CD1c-positive myeloid dendritic cell (primary cell): ENCODE results near the gene DENND2D.

ENCODE experiments used
- DNase-seq: peaks from one replicate; pipeline ENCODE4 v3.0.0-alpha.2; 2016; ENCODE audit errors: extremely low spot score

DENND2D gene

DNA sequence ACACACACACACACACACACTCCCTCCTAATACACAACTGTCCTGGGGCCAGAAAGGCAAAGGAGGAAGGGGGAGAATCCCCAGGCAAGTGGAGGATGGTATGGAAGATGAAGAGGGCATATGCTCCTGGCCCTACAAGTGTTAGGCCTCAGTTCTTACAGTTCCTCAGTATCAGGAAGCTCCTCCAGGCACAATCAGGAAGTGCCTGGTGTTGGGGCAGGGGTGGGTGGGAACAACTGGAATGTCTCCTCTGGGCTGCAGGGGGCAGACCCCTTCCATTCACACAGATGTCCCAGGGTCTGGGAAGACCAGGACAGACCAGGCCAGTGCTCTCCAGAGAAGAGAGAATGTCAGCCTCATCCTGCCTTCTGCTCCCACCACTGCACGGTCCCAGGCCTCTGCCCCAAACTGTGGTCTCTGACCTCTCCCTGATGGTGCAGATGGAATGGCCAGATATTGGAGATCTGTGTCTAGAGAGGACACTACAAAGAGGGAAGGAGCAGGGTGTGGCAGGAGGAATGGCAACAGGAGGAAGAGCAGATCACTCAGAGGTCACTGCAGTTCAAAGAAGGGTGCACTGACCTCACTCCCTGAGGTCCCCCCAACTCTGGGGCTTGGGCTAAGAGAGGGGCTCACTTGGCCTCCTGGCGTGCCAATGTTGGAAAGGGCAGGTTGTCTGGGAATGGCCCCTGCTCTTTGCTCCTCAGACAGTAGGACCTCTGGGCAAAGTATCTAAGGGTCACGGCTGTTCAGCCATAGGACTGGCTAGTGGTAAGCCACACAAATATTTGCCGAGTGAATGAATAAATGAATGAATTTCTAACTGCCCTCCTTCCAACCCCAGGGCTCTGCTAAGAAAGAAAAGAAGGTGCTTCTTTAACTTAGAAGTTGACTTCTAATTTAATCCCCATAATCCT, 2.5 kb upstream of the DENND2D start:
- peak; percentile 49 for DNase-seq

DNA sequence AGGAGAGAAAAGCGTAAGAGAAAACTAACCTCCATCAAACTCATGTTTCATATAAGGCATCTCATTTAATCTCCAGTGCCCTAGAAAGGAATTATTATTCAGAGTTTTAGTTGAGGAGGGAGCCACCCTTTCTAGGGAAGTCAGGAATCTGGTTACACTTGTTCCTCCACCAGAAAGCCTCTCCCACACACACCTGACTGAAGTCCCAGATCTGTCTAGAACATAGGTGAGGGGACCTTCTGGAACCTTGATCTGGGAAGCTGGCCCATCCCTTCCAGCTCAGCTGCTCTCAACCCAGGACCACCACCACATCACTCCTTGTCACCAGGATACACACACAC, 1.9 kb upstream of the DENND2D start:
- DNase-seq, result no peak

DNA sequence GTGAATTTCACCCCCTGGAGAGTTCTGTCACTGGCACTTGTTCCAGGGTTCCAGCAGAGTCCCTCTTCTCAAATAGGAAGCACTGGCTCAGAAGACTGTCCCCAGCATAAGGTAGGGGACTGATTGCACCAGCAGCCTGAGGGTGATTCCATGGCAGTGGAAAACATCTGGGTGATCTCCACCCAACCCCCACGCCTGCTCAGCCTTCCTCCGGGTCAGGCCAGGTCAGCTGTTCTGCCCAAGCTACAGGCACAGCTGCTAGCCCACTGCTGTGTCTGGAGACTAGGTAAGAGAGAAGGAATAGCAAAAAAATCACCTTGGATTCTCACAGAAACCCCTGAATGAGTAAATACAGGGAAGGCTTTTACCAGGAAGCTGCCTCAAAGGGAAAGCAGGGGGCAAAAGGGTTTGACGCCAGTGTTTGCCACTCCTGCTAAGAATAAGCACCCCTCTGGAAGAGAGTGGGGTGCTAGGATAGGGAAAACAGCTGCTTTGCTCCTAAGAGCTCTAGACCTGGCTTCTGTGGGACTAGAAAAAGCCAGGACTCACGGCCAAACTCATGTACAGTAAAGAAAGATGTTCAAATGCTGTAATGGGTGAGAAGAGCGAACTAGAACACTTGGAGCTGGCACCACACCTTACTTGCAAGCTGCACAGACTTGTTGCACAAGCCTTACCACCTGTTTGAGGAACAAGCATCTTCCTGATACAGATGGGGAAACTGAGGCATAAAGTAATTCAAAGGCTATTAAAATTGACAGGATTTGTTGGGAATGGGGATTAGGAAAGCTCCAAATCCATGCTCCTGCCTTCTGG, 1.0 kb upstream of the DENND2D start:
- no peak for DNase-seq

DNA sequence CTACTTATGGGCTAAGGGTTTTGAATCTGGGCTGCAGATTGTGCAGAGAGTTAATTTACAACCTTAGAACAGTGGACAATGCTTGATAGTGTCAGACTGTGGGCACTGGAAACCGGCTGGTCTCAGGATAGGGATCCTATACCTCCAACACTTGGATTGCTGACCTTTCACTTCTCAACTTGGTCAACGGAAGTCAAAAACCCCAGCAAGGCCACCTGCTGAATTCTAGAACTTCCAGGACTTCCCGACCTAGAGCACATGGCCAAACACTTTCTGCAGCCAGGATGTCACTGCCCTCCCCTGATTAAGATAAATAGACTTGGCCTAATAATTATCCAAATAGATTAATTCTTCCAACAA, 336 bp upstream of the DENND2D start:
- no peak for DNase-seq

DNA sequence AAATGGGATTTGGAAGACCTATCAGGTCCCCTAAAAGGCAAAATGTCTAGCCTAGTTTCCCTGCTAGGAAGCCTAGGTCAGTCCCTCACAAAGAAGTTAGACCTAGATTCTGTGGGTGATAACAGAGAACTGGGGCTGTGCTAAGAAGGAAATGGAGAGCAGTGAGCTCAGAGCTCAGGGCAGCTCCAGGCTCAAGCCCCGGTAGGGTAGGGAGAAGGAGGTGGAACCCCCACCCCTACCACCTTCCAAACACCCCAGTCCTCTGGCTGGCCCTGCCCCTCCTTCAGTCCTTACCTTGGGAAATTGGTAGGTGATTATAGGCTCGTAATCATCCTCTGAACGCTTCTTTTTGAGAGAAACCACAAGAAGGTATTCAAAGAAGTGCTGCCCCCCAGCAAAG, 1.1 kb downstream of the DENND2D start:
- peak; percentile 36 for DNase-seq

DNA sequence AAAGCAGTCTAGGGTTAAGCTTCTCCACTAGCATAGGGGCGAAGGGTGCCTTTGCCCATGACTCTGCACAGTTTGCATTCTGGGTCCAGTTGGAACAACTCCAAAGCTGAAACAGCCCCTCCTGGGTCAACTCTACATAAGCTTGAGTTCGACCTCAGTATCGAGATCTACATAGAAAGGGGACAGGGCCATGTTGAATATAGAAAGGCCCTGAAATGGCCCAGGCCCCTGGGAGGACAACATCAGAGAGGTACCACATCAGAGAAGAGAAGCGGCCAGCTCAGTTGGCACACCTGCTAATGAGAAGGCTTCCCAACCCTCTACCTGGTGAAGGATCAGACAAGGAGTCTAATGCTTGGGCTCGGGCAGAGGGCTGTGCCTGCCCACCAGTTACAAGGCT, 1.6 kb downstream of the DENND2D start:
- DNase-seq, result no peak

DNA sequence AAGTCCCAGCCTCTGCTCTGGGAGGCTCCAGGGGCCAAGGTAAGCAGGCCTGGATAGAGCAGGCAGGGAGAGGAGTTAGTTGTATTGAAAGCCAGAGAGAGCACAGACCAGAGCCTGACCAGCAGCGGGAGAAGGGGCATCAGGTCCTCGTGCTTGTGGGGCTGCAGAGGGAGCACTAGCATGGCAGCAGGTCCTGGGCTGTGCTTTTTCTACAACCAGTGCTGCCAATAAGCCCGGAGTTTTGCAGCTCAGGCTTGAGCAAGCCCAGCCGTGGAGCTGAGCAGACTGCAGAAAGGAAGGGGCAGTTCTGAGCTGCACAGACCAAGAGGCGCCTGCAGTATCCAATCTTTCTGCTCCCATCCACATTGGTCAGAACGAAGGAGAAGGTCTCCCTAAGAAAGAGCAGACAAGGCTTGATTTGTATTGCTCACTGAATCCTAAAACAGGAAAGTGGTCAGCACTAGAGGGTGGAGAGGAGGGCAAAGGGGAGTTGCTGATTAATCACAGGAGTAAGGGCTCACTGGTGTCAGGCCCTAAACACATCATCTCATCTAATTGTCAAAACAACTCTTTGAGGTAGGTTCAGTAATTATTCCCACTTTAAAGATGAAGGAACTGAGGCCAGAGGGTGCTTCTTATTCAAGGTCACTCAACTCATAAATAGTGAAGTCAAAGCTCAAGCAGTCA, 2.7 kb downstream of the DENND2D start:
- DNase-seq, result peak; percentile 46

DNA sequence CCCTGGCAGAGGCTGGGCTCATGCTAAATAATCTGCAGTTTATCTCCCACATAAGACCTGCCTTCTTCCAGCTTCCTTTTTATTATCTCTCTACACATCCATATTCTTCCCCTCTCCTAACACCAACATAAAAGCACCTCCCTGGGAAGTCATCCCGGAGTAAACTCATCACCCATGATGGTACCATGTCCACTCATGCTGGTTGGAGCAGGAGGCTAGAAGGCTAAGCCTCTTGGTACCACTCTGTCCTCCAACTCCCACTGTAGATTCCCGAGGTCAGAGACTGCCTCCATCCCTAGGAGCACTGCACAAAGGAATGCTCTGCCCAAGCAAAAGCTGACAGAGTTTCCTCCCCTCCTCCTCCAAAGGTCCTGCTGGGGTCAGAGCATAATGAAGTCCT, 4.2 kb downstream of the DENND2D start:
- DNase-seq, result no peak

DNA sequence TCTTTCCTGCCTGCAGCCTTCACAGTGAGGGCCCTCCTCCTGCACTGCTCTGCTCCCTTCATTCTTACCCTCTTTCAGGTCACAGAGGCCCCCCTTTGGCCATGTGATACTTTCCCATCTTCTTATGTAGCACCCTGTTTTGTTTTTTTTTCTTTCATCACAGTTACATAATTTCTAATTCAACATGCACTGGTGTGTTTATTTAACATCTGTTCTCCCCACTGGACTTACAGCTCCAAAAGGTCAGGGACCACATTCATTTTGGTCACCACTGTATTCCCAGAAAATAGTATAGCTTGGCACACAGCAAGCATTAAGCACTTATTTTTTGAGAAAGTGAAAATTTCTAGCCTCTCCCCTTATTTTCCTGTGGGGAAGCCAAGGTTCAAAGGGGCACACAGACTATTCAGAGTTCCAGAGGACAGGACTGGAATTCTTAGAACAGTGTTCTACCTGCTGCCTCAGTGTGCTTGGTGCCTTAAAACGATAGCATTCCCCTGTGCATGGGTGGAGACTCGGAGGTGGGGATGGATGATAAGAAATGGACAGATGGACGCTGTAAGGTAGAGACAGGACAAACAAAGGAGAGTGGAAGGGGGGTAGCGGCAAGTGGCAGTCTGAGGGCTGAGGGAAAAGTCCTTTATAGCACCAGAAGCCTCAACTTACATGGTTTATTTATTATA, 5.3 kb downstream of the DENND2D start:
- DNase-seq, result no peak

DNA sequence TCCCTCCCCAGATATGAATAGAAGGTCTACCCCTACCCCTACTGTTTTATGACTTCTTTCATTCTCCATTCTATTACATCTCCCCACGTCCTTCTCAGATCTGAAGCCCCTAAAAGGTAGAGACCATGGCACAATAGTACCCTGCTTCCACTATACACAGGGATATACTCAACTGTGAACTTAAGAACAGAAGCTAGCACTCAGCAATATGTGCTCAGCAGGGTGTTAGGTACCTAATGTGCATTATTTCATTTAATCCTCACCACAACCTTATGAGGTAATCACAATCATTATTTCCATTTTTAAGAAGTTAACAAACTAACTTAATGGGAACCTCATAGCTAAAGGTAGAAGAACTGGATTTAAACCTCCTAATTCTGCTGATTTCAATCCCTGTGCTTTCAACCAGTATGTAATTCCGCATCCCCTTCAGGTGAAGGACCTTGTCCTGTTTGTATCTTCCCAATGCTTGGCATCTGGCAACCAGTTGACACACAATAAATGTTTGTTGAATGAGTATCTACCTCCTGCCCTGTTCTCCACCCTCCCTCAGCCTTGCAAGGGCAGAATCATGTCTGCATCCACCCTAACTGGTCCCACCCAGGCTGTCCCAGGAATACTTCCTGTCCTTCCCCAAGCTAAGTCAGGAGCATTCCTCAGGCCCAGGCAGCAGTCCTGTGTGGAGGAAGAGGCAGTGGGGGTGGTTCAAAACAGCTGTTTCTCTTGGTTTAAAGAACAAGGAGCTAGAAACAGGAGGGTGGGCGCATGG, 6.5 kb downstream of the DENND2D start:
- DNase-seq, result no peak

DNA sequence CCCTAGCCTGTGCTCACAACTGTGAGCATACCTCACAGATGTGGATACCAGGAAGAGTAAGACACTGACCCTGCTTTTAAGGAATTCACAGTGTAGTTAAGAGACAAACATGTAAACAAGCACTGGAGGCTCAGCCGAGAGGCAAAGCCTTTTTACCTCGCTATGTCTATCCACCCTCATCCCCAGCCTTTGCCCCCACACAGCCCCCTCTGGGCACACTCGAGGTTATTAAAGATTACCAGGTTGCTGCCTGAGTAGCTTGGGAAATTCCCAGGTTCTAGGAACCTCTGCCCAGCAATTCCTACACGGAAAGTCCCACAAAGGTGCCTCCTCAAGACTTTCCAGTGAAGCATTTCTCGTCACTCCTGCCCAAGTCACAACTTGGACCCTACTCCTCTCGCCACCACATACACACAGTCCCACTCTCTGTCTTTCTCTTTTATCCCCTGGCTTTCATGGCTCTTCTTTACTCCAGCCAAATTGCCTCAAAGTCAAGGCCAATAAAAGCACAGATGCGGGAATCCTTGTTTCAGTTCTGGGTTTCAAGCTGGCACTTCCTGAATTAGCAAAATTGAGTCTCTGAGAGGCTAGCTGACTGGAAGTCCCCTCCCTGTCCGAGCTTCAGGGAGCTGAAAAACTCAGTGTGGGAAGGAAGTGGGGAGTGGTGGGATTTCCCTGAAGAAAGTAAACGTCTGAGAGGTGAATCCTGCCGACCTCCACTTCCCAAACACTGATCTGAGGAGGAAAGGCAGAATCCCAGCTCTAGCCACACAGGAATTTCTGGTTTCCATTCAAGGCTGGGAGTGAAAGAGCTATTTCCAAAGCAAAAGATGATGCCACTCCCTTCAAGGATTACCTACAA, 7.6 kb downstream of the DENND2D start:
- DNase-seq, result peak; percentile 84

DNA sequence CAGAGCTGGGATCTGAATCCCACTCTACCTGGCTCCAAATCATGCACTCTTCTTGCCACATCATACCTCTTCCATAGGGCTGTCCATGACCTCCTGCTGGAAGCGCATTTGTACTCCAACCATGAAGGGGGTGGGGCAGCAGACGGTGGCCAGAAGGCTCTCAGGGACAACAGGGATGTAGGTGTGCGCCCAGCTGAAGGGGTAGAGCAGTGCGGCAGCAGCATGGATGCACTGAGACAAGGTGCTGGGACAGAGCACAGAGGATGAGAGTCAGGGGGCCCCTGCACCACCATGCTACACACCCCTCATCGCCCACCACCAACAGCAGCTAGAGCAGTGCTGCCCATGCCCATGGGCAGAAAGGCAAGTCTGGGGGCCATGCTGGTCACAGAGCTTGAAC, 8.4 kb downstream of the DENND2D start:
- DNase-seq, result no peak

DNA sequence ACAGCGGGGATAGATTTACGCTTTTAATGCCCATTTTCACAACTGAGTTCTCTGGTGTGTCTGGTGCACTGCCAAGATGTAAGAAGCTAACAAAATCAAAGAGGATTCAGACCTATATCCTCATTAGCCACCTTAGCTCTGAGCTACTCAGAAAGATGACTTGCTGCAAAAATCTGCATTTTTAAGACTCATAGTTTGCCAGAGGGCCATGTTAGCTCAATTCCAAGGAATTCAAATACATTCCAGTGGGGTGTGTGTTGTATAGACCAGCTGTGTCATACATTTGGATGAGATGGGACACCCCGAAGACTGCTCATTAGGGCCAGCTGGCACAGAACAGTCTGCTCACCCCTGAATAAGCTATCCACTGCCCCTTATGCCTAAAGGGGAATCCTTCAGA, 8.9 kb downstream of the DENND2D start:
- no peak for DNase-seq

DNA sequence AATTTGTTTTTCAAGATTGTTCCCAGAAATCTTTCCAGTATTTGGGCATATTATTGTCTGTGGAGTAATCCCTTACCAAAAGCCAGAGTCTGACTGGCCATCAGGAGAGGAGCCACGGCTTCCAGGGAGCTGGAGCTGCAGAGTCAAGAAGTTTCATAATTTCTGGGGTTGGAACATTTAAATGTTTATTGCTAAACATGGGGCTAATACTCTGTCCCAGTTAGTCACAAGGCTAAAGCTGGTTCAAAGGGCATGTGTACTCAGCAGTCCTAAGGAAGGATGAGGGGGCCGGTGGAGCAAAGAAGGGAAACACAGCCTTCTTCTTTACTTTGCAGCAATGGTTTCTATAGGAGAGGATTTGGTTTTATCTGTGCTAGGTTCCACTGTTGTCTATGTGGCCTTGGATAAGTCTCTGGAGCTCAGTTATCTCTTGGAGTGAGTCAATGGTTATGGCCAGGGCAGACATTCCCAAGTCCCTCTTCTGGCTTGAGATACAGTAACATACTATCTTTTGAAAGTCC, 9.5 kb downstream of the DENND2D start:
- peak; percentile 55 for DNase-seq

DNA sequence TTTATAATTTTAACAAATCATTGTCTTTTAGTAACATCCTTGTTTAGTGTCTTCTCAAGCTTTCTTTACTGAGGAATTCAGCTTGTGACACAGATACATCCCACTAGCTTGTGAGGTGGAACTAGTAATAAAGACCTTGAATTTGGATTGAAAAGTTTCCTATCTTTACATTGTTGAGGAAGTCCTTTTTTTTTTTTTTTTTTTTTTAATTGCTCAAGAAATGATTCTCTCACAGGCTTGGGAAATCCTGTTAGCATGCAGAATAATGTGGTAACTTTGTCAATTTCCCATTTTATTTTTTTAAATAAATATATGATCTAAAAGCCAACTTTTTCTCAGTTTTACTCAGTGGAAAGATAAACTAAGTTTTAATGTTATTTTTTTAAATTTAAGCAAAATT, 15.8 kb downstream of the DENND2D start:
- DNase-seq, result peak; percentile 53

DNA sequence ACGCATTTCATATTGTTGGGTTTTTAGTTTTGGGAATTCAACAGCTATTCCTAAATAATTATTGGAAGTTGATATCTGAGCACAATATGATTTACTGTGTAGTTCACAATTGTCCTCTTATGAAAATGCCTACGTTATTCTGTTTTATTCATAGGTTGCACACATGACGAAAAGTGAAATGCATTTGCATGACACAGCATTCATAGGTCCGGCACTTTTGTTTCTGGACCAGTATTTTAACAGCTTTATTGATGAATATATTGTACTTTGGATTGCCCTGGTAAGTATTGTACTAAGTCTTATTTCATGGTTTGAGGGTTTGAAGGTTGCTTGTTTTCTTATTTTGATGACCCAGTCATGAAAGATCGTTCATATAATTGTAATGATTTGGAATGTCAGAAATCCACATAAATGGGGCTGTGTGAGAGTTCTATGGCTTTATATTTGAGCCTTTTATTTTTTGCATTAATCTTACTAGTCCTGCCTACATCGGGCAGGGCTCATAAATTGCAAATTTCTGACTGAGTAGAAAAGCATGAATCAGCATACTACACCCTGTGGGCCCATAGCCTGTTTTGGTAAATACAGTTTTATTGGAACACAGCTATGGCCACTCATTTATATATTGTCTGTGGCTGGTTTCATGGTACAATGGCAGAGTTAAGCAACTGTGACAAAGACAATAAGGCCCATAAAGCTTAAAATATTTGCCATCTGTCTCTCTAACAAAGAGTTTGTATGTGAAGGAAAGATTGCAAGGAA, 17.0 kb downstream of the DENND2D start:
- DNase-seq, result no peak

DNA sequence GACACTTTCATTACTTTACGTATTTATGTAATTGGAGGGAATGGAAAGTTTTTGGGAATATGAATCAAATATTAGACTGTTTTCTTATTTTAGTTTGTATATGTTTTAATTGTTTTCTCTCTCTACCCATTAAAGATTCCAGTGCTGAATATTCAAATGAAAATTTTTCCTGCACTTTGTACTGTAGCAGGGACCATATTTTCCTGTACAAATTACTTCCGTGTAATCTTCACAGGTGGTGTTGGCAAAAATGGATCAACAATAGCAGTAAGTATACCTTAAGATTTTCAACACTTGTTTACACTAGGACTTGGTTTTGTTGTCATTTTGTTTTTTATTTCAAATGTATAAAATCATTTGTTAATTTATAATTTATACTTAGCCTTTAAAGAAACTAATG, 18.4 kb downstream of the DENND2D start:
- DNase-seq, result no peak

DNA sequence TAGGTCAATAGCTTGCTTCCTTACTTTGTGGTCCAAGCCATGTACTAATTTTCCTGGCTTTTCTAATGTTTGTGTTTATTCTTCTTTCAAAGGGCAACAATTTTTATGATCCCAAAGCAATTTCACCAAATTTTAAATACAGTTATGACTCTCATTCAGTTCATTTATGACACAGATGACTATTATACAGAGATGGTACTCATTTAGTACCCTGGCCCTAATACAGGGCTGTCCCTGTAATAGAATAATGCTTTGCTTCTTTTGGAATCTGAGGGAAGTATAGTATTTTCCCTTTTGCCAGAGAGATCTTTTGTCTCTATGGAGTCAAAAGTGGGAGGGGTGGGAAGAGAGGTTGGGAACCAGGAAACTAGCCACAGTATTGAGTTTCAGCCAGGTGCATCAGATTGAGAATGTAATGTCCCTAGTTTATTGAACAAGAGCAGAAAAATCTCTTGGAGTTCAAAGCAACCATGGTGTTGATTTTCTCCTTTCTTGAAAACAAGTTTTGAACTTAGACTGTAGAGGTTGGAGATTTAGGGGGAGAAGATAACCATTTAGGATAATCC, 20.4 kb downstream of the DENND2D start:
- DNase-seq, result no peak

DNA sequence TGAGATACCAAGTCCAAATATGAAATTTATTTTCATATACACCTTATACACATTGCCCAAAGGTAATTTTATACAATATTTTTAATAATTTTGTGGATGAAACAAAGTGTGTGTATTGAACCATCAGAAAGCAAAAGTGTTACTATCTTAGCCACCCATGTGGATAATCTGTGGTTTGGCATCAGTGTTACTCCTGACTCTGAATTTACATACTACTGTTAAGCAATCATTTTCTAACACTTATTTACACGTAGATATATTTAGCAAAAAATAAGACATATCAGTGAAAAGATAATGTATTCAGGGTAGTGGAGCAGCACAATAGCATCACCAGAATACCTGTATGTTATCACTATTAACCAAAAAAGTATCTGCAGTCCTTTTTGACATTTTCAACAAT, 23.8 kb downstream of the DENND2D start:
- no peak for DNase-seq
